ENCODE data around the gene TMPRSS4.

DNA sequence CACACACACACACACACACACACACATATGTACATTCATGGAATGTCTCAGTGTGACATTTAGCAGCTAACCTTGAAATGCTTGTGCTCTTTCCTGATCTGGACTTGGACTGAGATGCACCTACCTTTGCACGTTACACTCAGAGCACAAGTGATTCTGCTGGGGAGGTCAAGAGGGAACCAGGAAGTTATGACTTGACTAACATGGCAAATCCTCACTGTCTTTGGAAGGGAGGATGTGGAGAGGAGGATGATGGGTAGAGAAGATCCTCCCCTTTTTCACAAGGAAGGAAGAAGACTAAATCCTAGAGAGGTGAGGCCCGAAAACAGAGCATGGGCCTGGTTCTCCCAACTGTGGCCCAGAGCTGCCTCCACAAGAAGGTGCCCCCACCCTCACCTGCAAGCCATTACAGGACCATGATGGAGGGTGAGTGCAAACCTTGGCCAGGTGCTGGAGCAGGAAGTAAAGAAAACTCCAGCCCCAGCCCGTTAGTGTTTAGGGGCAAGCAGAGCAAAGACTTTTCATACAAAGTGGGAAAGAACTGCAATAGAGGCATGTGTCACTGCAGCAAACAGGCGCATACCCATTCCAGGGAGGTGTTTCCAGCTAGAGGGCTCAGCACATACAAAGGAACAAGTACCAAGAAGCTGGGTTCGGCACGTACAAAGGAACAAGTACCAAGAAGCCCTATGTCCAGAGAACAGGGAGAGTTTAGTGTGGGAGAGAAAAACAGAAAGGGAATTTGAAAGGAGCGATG lies 49.4 kb downstream of the TMPRSS4 start:
- TF ChIP-seq, protein P1, sequence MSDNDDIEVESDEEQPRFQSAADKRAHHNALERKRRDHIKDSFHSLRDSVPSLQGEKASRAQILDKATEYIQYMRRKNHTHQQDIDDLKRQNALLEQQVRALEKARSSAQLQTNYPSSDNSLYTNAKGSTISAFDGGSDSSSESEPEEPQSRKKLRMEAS (IDR thresholded peaks at IDR 0.05), result no peak
- TF ChIP-seq HNF4G (IDR thresholded peaks at IDR 0.05), result no peak
